ENCODE data around the gene SRPK2.
"Not testable (repeated sequence)": the region's sequence is repeated elsewhere in the genome, so short reads cannot be mapped to it uniquely, and the experiment has no call there.

SRPK2 gene

DNA sequence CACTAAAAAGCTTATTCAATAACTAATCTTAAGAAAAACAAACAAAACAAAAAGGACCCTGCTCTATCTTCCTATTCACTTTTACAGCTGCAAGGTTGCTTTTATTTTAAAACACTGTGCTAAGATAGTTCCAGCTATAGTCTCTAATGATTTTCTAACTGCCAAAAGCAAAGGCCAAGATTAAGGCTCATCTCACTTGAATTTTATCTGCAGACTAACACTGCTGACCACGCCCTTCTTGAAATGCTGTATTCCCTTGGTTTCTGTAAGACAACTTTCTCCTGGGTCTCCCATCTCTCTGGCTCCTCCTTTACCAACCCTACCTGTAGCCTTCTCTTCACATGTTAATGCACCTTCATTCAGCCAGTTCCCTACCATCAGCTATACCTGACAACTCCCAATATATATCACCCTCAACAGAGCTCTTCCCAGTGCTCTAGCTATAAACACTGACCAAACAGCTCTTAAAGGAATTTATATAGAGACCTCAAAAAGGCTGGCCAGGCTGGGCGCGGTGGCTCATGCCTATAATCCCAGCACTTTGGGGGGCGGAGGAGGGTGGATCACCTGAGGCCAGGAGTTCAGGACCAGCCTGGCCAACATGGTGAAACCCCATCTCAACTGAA lies 11.7 kb downstream of the SRPK2 start:
- no peak for DNase-seq (ENCODE audit: low read depth)

DNA sequence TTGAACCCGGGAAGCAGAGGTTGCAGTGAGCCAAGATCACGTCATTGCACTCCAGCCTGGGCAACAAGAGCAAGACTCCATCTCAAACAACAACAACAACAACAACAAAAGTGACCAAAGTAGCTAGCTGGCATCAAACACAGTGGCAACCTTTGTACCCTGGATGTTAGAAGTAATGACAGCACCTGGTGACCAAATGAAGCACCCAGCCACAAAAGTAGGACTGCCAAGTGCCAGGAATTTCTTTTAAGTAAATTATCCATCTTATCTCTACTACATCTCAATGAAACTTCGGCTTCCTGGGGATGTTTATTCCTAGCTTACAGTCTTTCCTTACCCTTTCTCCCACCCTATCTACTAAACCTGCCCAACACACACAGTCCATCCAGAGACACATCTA lies 18.8 kb downstream of the SRPK2 start:
- DNase-seq (ENCODE audit: low read depth), result no peak

DNA sequence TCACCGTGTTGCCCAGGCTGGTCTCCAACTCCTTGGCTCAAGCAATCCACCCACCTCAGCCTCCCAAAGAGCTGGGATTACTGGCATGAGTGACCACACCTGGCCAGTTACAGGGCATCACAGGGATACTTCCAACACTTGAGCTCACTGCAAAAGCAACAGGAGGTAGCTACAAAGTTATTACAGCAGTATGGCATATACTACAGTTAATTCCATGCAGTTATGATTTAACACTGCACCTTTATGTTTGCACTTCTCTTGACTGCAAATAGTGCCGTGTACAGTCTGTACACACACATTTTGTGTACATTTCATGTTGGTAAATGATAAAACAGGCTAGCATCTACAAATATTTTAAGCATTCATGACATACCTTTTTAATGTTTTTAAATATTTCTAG lies 21.3 kb downstream of the SRPK2 start:
- DNase-seq (ENCODE audit: low read depth), result no peak

DNA sequence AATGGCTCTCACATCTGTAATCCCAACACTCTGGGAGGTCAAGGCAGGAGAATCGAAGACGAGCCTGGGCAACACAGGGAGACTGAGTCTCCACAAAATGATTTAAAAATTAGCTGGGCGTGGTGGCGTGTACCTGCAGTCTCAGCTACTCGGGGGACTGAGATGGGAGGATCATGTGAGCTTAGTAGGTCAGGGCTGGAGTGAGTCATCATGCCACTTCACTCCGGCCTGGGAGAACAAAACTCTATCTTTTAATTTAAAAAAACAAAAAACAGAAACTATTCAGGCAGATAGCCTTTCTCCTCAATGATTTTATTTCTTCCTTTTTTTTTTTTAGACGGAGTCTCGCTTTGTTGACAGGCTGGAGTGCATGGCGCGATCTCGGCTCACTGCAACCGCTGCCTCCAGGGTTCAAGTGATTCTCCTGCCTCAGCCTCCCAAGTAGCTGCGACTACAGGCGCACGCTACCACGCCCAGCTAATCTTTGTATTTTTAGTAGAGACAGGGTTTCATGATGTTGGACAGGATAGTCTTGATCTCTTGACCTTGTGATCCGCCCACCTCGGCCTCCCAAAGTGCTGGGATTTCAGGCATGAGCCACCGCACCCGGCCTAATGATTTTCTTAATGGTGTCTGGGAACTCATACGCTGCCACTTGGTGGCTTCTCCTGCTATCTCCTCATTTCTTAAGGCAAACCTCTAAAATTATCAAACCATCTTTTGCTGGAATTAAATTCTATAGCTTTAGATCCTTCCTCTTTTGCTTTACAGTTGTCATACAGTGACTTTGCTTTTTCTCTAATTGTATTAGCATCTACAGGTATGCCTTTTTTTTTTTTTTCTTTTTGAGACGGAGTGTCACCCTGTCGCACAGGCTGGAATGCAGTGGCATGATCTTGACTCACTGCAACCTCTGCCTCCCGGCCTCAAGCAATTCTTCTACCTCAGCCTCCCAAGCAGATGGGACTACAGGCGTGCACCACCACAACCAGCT lies 22.9 kb downstream of the SRPK2 start:
- DNase-seq (ENCODE audit: low read depth), result no peak

DNA sequence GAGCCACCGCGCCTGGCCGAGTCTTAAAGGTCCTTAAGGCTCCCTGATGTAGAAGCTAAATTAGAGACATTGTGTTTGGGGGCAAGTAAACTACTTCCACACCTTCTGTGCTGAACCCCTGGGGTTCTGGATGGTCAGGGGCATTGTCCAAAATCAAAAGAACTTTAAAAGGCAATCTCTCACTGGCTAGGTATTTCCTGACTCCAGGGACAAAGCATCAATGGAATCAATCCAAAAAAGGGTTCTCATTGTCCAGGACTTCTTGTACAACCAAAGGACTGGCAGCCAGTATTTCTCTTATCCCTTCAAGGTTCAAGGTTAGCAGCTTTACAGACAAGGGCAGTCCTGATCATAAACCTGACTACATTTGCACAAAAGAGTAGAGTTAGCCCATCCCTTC lies 24.0 kb downstream of the SRPK2 start:
- no peak for DNase-seq (ENCODE audit: low read depth)

DNA sequence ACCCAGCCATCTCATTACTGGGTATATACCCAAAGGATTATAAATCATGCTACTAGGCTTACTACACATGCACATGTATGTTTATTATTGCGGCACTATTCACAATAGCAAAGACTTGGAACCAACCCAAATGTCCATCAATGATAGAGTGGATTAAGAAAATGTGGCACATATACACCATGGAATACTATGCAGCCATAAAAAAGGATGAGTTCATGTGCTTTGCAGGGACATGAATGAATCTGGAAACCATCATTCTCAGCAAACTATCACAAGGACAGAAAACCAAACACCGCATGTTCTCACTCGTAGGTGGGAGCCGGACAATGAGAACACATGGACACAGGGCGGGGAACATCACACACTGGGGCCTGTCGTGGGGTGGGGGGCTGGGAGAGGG lies 25.1 kb downstream of the SRPK2 start:
- not testable (repeated sequence) for DNase-seq (ENCODE audit: low read depth)

DNA sequence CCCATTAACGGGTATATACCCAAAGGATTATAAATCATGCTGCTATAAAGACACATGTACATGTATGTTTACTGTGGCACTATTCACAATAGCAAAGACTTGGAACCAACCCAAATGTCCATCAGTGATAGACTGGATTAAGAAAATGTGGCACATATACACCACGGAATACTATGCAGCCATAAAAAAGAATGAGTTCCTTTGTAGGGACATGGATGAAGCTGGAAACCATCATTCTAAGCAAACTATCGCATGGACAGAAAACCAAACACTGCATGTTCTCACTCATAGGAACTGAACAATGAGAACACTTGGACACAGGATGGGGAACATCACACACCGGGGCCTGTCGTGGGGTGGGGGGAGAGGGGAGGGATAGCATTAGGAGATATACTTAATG lies 26.0 kb downstream of the SRPK2 start:
- not testable (repeated sequence) for DNase-seq (ENCODE audit: low read depth)

DNA sequence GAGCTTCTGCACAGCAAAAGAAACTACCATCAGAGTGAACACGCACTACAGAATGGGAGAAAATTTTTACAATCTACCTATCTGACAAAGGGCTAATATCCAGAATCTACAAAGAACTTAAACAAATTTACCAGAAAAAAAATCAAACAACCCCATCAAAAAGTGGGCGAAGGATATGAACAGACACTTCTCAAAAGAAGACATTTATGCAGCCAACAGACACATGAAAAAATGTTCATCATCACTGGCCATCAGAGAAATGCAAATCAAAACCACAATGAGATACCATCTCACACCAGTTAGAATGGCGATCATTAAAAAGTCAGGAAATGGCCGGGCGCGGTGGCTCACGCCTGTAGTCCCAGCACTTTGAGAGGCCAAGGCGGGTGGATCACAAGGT lies 26.7 kb downstream of the SRPK2 start:
- DNase-seq (ENCODE audit: low read depth), result not testable (repeated sequence)

DNA sequence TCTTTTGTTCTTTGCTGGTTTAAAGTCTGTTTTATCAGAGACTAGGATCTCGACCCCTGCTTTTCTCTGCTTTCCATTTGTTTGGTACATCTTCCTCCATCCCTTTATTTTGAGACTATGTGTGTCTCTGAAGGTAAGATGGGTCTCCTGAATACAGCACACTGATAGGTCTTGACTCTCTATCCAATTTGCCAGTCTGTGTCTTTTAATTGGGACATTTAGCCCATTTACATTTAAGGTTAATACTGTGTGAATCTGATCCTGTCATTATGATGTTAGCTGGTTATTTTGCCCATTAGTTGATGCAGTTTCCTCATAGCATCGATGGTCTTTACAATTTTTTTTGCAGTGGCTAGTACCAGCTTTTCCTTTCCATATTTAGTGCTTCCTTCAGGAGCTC lies 28.6 kb downstream of the SRPK2 start:
- DNase-seq (ENCODE audit: low read depth), result not testable (repeated sequence)

DNA sequence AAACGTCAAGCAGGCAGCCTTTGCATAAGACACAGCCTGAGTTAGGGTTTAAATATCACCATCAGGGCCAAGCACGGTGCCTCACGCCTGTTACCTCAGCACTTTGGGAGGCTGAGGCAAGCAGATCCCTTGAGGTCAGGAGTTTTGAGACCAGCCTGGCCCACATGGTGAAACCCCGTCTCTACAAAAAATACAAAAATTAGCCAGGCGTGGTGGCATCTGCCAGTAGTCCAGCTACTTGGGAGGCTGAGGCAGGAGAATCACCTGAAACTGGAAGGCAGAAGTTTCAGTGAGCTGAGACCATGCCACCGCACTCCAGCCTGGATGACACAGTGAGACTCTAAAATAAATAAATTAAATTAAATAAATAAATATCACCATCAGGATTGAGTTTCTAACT lies 33.0 kb downstream of the SRPK2 start:
- no peak for DNase-seq (ENCODE audit: low read depth)

DNA sequence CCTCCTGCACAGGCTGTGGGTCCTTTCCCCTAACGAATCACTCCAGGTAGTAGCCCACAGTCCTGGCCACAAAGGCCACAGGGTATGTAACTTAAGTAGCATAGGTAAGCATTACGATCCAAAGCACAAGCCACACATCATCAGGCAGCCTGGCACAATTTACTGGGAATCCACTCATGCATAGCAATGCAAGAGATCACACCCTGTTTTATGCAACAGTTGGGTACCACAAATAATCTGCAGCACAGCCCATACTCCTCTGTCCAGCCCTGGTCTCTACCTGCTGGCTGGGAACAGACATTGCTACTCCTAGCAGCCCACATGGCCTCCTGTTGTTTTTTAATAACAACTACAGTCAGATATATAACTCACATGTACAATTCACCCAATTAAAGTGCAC lies 34.3 kb downstream of the SRPK2 start:
- DNase-seq (ENCODE audit: low read depth), result no peak

DNA sequence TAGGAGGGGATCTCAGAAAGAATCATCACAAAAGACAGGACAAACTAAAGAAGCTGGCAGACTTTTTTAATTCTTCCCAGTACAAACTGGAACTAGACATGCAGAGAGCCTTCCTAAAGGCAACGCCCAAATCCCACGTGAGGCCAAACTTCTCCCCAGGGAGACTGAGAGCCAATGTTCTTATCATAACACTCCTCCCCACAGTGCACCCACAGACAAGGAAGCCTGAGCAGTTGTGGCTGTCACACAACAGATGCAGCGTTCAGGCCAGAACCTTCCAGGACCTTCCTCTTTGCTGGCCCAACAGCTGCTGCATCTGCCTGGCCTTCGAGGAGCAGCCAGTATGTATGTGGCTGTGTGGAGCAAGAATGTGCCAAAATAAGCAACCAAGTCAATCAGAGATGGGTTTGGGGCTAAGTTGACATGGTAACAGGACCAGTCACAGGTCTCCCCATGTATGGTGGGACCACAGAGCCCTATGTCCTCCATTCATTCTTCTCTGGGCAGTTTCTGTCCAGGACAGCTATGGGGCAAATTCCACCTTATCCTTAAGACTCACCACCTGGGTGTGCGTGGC lies 34.9 kb downstream of the SRPK2 start:
- peak; percentile 13 for DNase-seq (ENCODE audit: low read depth)

DNA sequence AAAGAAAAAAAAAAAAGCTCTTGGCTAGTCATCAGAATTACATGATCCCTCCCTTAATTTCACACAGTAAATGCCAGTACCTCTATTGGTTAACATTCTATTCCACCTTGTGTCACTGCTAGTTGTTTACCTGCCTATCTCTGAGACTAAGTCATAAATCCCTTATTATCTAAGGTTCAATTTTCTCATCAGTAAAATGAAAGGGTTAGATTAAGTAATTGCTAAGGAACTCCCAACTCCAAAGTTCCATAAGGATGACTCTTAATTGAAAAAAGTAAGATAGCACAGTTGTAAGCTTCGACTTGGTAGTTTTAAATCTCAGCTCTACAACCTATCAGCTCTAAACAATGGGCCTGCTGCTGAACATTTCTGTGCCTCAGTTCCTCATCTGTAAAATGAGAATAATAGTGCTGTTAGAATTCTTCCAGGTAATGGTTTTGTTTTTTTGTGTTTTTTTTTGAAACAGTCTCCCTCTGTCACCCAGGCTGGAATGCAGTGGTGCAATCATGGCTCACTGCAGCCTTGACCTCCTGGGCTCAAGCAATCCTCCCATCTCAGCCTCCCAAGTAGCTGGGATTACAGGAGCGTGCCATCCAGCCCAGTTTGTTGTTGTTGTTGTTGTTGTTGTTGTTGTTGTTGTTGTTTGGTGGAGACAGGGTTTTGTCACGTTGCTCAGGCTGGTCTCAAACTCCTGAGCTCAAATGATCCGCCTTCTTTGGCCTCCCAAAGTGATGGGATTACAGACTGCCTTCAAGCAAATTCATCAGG lies 35.6 kb downstream of the SRPK2 start:
- DNase-seq (ENCODE audit: low read depth), result no peak

DNA sequence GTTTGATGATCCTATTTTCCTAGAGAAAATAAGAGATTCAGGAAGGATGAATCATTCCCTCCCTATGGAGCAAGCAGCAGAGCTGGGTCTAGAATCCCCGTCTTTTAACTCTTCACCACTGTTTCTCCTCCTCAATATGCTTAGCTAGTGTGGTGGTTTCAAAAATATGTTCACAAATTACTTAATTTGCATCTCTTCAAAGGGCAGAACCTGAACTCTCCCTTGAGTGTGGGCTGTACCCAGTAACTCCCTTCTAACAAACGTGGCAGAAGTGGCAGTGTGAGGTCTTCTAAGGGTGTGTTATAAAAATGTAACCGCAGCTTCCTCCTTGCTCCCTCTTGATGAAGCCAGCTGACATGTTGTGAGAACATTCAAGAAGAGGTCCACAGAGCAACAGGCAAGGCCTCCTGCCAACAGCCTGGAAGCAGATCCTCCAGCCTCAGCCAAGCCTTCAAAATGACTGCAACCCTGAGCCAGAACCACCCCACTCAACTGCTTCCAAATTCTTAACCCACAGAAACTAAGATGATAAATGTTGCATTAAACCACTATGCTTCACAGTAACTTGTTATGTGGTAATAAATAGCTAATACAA lies 36.6 kb downstream of the SRPK2 start:
- DNase-seq (ENCODE audit: low read depth), result peak; percentile 85

DNA sequence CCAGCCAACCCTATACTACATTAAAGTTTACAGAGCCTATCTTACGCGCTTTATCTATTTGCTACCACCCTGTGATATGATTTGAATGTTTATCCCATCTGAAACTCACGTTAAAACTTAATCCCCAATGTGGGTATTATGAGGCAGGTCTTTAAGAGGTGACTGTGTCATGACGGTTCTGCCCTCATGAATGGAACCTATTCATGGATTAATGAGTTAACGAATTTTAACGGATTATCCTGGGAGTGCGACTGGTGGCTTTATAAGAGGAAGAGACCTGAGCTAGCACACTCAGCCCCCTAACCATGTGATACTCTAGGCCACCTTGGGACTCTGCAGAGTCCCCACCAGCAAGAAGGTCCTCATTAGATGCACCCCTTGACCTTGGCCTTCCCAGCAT lies 37.8 kb downstream of the SRPK2 start:
- no peak for DNase-seq (ENCODE audit: low read depth)

DNA sequence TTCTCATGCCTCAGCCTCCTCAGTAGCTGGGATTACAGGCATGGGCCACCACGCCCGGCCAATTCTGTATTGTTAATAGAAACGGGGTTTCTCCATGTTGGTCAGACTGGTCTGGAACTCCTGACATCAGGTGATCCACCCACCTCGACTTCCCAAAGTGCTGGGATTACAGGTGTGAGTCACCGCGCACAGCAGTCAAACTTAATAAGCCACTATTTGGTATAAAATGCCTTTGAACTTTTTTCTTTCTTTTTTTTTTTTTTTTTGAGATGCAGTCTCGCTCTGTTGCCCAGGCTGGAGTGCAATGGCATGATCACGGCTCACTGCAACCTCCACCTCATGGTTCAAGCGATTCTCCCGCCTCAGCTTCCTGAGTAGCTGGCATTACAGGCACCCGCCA lies 40.5 kb downstream of the SRPK2 start:
- DNase-seq (ENCODE audit: low read depth), result not testable (repeated sequence)

DNA sequence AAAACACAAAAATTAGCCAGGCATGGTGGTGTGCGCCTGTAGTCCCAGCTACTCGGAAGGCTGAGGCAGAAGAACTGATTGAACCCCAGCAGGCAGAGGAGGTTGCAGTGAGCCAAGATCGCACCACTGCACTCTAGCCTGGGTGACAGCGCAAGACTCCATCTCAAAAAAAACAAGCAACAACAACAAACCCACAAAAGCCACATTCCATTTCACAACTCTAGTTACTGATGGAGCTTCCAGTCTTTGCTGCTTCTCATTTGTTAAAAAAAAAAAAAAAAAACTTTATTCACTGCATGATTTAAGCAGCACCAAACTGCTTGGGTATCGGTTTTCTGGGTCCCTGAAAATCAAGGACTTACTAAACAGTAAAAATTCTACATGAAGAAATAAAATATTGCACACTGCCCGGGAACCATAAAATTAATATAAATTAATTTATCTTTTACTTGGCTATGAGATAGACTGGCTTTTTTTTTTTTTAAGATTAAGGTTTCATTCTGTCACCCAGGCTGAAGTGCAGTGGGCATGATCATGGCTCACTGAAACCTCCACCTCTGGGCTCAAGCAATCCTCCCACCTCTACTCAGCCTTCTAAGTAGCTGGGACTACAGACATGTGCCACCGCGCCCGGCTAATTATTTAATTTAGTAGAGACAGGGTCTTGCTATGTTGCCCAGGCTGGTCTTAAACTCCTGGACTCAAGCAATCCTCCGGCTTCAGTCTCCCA lies 42.0 kb downstream of the SRPK2 start:
- DNase-seq (ENCODE audit: low read depth), result no peak

DNA sequence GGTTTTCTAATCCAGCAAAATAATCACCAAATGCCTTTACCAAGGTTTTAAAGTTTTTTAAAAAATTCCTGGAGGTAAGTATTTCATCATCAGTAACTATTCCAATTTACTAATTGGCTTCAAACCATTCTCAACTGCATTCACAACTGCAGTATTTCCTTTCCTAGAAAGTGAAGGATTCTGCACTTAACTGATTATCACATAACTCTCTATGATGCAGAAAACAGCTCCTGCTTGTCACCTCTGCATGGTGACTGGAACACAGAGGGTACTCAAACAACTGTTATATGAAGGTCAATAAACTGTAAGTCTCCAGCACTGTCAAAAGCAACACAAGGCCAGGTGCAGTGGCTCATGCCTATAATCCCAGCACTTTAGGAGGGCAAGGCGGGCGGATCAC lies 42.6 kb downstream of the SRPK2 start:
- no peak for DNase-seq (ENCODE audit: low read depth)

DNA sequence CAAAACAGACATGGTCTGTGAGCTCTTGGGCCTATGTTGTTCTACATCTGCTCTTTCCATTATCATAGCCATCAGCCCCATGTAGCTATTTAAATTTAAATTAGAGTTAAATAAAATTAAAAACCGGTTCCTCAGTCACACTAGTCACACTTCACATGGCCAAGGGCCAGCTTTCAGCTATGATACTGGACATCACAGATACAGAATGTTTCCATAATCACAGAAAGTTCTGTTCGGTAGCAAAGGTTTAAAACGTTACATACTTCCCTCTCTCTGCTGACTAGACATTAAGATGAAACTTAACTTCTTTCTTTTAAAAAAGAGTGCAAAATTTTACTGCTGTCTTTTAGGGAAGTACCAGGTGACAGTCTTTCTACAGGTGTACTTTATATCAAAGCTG lies 43.0 kb downstream of the SRPK2 start:
- no peak for DNase-seq (ENCODE audit: low read depth)

DNA sequence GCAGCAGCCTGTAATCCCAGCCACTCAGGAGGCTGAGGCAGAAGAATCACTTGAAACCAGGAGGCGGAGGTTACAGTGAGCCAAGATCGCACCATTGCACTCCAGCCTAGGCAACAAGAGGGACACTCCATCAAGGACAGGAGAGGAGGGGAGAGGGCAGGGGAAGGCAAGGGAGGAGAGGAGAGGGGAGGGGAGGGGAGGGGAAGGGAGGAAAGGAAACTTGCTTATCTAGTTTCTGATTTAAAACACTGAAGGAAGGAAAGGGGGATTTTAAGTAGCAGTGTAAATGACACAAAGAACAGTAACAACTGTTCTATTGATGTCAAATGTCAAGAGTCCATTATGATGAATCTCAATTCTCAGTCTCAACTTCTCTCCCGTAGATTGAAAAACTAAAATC lies 43.7 kb downstream of the SRPK2 start:
- no peak for DNase-seq (ENCODE audit: low read depth)
